Effector CD8-positive, alpha-beta T cell (primary cell): ENCODE results near the gene NPC2.

ENCODE experiments used
- DNase-seq: peaks from one replicate; lab custom pipeline; 2025; lab: John Stamatoyannopoulos, UW

The NPC2 gene

GRCh38 chr14:74519316-74520074 lies 26.4 kb upstream of the NPC2 start:
- DNase-seq = no peak

DNA sequence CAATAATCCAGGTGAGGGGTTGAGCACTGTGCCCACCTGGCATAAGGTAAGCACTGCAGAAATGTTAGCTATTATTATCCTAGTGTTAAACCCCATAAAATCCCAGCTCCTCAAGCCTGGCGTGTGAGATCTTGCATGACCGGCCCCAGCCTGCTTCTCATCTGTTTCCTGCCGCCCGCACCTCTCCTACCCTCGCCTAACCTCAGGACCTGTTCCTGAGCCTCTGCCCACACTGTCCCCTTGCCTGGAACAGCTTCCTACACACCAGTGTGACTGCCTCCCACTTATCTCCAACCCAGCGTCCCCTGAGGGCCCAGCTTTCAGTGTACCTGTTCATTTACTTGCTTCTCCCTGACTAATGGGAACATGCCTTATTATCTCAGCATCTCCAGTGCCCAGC lies 25.1 kb upstream of the NPC2 start:
- no peak for DNase-seq

- DNase-seq = no peak
Measured at GRCh38 chr14:74517731-74518130, 24.6 kb upstream of the NPC2 start.

GRCh38 chr14:74516451-74517160 lies 23.5 kb upstream of the NPC2 start:
- DNase-seq = no peak

DNA sequence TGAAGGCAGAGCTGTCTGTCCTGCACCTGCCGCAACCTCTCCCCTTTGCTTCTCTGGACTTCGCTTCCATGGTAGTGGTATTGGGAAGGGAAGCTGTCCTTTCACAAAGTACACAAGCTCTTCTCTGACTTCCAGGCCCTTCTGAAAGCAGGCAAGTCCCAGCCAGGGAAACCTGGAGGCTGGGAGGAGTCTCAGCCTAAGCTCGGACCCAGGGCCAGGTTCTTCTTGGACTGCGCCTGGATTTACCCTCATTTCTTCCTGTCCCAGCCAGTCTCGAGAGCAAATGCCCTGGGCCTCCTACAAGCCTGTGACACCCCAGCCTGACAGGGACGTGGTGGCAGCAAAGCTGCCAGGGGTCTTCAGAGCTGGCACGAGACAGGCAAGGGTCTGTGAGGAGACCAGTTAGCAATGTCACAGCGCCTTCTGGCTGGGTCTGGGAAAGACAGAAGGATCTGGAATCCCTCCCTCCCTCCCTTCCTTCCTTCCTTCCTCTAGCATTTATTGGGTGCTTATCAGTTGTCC lies 22.8 kb upstream of the NPC2 start:
- no peak for DNase-seq

DNA sequence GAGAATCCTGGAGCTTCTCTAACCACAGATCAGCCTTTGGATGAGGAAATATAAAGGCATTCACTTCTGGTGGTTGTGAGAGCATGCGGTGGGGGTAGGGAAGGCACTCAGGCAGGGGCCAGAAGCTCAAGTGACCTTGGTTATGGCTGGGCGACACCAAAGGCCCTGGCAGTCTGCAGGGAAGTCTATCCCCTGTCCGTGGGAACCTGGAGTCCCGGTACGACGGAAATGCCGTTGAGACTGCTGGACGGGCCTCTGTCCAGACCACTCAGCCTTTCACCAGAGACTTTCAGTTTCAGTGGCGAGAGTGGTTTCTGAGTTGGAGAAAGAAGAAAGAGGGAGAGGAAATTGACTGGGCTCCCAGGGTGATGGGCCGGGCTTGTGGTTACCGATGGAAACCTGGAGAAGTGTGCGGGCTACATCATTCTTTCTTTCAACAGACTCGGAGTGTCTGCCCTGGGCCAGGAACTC lies 21.4 kb upstream of the NPC2 start:
- no peak for DNase-seq

DNA sequence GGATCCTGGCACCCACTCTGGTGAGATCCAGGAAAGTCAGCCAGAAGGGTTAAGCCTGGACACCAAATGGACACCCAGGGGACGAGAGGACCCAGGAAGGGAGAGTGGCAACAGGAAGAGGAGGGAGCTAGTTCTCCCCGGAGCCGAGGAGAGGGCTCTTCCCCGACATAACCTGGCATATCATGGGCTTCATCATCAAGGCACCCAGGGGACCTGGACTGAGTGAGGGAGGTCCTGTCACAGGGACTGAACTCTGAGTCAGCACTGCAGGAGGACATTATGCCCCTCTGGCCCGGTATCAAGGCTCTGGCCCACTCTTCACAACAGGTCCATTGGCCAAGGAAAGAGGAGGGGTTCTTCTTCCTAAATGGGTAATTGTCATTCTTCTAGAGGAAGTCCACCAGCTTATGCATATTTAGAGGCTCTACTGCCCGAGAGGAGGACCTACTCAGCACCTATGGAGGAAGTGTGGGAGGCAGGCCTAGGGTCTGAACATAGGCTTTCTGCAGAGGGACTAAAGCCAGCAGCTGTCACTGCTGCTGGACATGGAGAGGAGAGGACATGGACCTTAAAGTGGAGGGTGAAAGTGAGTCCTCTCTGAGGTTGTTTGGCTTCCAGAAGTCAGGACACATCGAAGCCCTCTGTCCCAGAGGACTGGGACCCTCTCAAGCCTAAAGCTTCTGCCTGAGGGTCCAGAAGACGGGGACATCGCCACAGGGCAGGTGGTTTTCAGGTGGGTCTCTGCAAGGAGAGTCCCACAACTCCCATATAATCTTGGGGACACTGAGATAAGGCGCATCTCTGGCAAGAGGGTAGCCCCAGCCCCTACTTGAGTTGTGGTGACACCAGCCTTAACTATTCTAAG lies 19.1 kb upstream of the NPC2 start:
- no peak for DNase-seq

- DNase-seq = no peak
Measured at GRCh38 chr14:74510959-74511409, 17.9 kb upstream of the NPC2 start.

GRCh38 chr14:74510223-74510931 lies 17.3 kb upstream of the NPC2 start:
- DNase-seq = no peak

DNA sequence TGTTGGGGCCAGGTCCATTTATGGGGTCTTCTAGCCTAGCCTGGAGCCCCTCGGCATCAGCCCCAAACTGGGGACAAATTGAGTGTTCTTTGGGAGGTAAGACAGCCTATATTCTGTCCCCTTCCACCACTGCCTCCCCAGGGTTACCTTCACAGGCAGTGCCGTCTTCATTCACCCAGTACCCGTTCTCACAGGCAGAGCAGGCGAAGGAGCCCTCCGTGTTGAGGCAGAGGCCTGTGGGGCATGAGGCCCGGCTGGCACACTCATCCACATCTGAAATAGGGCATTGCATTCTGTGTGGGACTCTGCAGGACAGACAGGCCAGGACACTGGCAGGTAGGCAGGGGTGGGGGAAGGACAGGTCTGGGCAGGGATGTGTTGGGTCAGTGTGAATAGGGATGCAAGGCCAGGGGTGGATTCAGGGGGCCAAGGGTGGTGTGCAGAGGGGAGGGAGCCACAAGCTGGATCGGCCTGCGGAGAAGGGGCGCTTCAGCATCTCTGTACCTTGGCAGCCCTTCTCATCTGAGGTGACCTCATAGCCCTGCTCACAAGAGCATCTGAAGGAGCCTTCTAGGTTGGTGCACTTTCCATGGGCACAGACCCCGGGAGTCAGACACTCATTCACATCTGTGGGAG lies 16.6 kb upstream of the NPC2 start:
- no peak for DNase-seq

GRCh38 chr14:74508844-74509428 lies 15.8 kb upstream of the NPC2 start:
- DNase-seq = no peak

DNA sequence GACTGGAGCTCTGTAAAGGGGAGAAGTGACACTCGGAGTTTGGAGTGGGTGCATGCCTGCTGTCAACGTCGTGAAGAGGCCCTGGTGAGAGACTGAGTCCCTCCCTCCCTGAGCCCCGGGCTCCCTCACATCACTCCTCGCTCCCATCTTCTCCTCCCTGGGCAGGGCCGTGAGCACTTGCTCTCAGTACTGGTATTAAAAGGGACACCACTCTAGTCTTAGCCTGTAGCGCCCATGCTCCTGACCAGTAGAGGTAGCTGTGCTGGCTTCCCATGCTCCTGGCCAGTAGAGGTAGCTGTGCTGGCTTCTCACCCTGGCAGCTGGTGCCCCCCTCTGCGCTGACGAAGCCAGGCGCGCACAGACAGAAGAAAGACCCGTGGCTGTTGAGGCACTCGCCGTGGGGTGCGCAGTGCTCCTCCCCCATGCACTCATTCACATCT lies 15.2 kb upstream of the NPC2 start:
- DNase-seq = no peak

DNA sequence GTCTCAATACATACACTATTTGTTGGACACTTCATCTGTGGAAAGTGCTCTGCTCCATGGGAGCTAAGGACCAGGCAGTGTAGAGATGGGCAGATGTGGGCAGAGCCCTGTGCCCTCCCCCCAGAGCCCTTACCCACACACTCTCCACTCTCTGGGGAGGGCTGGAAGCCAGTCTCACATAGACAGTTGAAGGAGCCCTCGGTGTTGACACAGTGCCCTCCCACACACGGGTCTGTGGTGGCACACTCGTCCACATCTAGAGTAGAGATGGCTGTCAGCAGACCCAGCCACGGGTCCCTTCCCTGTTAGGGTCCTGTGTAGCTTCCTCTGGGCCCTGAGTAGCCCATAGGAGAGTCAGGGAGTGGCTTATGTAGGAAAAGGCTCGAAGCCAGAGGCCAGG lies 14.7 kb upstream of the NPC2 start:
- DNase-seq = no peak

DNA sequence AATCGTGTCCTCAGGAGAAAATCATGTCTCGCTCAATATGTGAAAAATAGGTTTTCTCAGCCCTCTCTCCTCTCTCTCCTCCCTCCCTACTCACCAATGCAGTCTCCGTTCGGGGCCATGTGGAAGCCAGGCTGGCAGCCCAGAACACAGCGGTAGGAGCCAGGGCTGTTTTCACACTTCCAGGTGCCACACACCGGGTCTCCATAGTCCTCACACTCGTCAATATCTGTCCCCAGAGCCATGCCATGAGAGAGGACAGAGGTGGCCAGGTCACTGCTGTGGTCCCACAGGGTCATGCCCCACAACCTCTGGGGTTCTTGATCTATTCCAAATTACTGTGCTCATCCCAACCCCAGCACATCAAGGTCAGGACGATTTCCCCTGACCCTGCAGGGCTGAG lies 14.0 kb upstream of the NPC2 start:
- DNase-seq = no peak

DNA sequence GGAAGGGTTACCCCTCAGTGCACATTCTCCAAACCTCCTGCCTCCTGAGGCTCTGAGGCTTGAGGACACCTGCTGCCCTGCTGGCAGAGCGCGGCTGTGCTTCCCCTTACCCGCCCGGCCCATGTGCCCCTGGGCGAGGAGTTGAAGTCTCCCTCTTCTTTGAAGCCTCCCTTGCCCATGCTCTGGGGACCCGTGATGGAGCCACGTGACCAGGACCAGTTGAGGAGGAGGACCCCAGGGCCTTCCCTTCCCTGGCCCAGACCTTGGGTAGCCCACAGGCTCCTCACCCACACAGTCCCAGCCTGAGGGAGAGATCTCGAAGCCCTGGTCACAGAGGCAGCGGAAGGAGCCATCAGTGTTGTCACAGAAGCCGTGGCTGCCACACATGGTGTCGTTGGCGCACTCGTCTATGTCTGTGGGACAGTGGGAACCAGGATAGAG lies 13.3 kb upstream of the NPC2 start:
- DNase-seq = no peak

DNA sequence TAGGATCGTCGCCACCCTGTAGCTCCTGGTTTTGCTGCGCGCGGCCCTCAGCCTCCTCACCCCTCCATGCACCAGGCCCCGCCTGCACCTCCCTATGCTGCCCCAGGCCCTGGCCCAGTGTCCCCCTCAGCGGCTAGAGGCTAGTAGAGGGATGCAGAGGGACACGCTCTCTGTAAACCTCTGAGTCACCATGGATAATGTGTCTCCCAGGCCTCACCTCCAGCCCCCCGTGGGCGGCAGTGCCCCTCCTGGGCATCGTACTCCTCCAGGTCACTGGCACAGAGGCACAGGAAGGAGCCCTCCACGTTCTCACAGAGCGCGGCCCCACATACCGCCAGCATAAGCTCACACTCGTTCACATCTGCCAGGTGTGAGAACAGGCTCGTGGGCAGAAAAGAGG lies 12.7 kb upstream of the NPC2 start:
- DNase-seq = no peak

GRCh38 chr14:74504874-74505720 lies 12.0 kb upstream of the NPC2 start:
- no peak for DNase-seq

- no peak for DNase-seq
Measured at GRCh38 chr14:74504412-74504811, 11.3 kb upstream of the NPC2 start.

DNA sequence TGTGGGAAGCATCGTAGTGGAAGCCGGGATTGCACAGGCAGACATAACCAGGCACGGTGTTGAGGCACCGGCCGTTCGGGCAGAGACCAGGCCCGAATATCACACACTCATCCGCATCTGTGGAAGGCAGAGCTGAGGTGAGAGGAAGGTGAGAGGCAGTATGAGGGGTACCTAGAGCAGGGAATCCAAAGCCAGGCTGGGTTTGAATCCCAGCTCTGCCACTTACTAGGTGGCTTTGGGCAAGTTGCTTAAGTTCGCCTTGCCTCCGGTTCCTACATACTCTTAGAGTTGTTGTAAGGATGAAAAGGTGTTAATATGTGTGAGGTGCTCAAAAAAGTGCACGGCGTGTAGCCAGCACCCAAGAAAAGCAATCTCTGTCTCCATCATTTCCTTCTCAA lies 10.8 kb upstream of the NPC2 start:
- DNase-seq = no peak
